EH (cell line): ENCODE results near the gene KRTAP10-5.

ENCODE experiments used
- DNase-seq: peaks from one replicate; pipeline ENCODE4 v3.0.0-alpha.2; 2015; ENCODE audit warnings: low read depth

KRTAP10-5 gene

DNA sequence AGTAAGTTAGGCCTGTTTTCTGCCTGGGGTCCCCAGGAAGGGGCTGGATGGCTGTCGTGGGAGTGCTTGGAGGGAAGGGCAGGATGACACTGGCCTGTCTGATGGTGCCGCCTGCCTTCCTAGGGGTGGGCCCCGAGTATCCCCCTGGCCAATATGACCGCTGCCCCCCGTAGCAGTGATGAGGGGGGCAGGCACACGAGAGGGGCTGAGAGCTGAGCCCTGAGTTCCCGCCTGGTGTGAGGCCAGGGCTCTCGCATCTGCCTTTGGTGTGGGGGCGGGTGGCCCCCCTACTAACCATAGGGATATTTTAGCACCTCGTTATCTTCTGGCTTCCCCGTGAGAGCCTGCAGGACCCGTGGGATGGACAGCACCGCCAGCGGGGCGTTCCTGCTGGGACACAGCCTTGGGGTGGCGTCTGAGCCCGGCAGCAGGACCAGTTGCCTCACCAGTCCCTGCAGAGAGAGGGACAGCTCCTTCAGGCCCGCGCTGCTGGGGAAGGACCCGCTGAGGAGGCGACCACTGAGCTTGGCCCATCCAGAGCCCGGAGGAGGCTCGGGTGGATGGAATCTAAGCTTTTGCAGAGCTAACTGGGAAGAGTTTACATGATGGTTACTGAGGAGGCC lies 50.8 kb downstream of the KRTAP10-5 start:
- DNase-seq: no peak
